ENCODE data around the gene GARS1.

Gene GARS1

GRCh38 chr7:30596721-30597120 is 2.0 kb downstream of the GARS1 start:
- no peak for TF ChIP-seq CTCF (IDR thresholded peaks at IDR 0.05; ENCODE audit: borderline replicate concordance, control extremely low read depth, extremely low read depth, insufficient read depth, missing control alignments)
- no peak for DNase-seq (ENCODE audit: low spot score)
- in situ Hi-C loops (cut with MboI; ENCODE audit: low sequenced_read_pairs, unreplicated experiment): no loop called here

- DNase-seq (ENCODE audit: low spot score): no peak
- in situ Hi-C loops (cut with MboI; ENCODE audit: low sequenced_read_pairs, unreplicated experiment): no loop called here
- no peak for TF ChIP-seq CTCF (IDR thresholded peaks at IDR 0.05; ENCODE audit: borderline replicate concordance, control extremely low read depth, extremely low read depth, insufficient read depth, missing control alignments)
Measured at GRCh38 chr7:30598121-30598876, 3.6 kb downstream of the GARS1 start.

DNA sequence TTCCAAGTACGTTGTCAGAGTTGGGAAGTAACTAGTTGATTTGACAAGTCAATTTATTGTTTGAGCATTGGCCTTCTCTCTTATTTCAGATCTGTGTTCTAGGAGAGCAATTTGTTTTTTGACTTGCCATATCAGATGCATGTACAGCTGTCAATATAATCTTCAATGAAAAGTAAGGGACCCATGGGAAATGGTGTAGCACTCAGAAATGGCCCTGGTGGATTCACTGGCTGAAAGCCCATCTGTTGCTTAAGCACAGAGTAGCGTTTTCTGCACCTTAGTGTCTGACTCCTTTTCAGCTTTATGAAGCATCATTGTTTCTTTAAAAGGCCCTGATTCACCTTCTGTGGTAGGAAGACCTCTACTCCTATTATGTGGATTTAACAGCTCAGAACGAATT is 10.2 kb downstream of the GARS1 start:
- in situ Hi-C loops (cut with MboI; ENCODE audit: low sequenced_read_pairs, unreplicated experiment): no loop called here
- DNase-seq (ENCODE audit: low spot score): no peak
- TF ChIP-seq CTCF (IDR thresholded peaks at IDR 0.05; ENCODE audit: borderline replicate concordance, control extremely low read depth, extremely low read depth, insufficient read depth, missing control alignments): no peak

- in situ Hi-C loops (cut with MboI; ENCODE audit: low sequenced_read_pairs, unreplicated experiment): no loop called here
- no peak for DNase-seq (ENCODE audit: low spot score)
- TF ChIP-seq CTCF (IDR thresholded peaks at IDR 0.05; ENCODE audit: borderline replicate concordance, control extremely low read depth, extremely low read depth, insufficient read depth, missing control alignments): no peak
Measured at GRCh38 chr7:30605832-30606231, 11.2 kb downstream of the GARS1 start.

DNA sequence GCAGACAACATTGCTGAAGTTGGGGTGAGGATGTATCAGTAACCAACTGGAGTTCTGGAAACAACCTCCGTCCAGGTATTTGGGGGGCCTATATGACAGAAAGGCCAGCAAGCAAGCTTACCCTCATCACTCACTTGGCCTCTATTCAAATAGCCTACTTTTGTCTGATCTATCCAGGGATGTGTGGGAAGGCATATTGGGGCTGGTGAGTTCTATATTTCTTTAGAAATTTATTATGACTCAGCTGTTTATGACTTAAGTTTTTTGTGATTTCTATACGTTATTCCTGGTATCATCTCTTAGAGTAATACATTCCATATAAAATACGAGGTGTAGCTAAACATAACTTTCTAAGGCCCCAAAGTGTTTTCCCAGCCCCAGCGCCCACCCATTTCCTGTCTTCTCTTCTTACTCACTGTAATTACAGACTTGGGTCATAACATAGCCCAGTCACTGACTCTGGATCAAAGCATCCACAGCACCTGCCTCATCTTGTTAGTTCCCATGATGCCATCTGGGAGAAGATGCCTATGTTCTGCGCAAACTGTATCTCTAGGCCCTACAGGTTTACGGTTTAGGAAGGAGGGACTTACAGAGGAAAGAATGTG is 18.1 kb downstream of the GARS1 start:
- TF ChIP-seq CTCF (IDR thresholded peaks at IDR 0.05; ENCODE audit: borderline replicate concordance, control extremely low read depth, extremely low read depth, insufficient read depth, missing control alignments): no peak
- DNase-seq (ENCODE audit: low spot score): no peak
- in situ Hi-C loops (cut with MboI; ENCODE audit: low sequenced_read_pairs, unreplicated experiment): no loop called here

GRCh38 chr7:30613366-30614325 is 19.0 kb downstream of the GARS1 start:
- no peak for DNase-seq (ENCODE audit: low spot score)
- no peak for TF ChIP-seq CTCF (IDR thresholded peaks at IDR 0.05; ENCODE audit: borderline replicate concordance, control extremely low read depth, extremely low read depth, insufficient read depth, missing control alignments)
- in situ Hi-C loops (cut with MboI; ENCODE audit: low sequenced_read_pairs, unreplicated experiment): no loop called here

Measured in GM13976 (cell line).